GM10847 (cell line): ENCODE results near the gene MPLKIP.

Experiments
- POLR2A ChIP-seq: IDR thresholded peaks from 2 replicates; pipeline ENCODE4 v1.6.1; 2011; ENCODE audit not compliant: insufficient read length; ENCODE audit errors: extremely low read depth

The MPLKIP gene

DNA sequence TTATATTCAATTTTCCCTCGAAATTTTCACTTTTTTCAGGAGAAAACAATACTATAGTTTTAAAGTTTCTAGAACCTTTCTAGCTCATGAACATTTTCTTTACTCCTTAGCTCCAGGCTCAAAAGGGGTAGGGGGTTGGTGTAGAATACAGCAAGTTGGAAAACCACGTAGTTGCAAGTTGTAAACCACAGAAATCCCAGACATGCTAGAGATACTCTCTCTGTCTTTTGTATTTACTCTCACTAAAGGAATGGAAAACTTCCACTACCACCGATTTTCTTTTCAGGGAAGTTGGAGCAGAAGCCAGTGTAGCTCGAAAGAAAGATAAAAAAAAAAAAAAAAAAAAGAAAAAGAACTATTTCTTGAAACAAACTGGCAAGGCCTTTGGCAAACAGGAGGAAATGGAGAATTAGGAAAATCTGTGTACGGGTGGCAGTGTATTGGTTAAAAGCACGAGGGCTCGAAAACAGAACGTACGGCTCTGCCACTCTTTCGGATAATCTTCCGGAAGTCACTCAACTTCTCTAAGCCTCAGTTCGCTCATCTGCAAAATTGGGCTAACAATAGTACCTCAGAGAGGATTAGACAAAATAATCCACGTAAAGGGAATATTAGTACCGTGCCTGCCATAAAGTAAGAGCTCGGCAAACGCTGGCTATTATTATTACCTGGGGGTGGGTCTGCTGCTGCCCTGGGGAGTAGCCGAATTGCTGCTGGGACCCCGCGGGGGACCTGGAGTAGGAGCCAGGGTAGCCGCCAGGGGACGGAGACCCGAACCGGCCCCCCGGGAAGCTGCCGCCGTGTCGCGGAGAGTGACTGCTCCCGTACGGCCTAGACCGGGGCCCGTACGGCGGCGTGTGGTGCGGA is 628 bp downstream of the MPLKIP start:
- no peak for TF ChIP-seq POLR2A

DNA sequence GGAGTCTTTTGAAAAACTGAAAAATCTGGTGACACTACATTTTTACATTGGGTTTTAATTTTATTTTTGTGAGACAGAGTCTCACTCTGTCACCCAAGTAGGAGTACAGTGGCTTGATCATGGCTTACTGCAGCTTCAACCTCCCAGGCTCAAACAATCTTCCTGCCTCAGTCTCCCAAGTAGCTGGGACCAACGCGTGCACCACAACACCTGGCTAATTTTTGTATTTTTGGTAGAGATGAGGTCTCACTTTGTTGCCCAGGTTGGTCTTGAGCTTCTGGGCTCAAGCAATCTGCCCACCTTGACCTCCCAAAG is 11.5 kb downstream of the MPLKIP start:
- TF ChIP-seq POLR2A: no peak

GRCh38 chr7:40120020-40120419 is 14.4 kb downstream of the MPLKIP start:
- no peak for TF ChIP-seq POLR2A

GRCh38 chr7:40115936-40116335 is 18.5 kb downstream of the MPLKIP start:
- no peak for TF ChIP-seq POLR2A

DNA sequence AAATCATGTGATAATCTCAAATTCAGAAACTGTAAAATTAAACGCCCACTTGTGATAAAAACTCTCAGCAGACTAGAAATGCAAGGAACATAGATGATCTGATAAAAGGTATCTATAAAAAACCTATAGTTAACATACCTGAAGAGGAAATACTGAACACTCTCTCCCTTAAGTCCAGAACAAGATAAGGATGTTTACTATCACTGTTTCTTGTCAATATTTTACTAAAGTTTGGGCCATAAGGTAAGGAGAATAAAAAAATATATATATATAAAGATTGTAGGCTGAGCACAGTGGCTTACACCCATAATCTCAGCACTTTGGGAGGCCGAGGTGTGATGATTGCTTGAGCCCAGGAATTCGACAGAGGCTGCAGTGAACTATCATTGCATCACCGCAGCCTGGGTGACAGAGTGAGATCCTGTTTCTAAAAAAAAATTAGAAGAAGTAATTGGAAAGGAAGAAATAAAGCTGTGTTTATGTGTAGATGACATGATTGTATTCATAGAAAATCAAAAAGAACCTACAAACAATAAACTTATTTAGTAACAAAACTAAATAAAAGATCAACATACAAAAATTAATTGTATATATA is 28.4 kb downstream of the MPLKIP start:
- TF ChIP-seq POLR2A: no peak

DNA sequence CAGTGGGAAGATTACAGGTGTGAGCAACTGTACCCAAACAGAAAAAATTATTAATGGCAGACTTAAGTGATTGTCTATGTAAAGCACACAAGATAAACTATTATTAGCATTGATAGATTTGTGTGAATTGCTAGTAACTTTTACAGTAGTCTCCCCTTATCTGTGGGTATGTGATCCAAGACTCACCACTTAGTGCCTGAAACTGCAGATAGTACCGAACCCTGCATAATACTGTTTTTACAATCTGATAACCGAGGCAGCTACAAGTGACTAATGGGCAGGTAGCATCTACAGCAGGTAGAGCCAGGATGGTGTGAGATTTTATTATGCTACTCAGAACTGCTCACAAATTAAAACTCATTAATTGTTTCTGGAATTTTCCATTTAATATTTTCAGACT is 31.5 kb downstream of the MPLKIP start:
- TF ChIP-seq POLR2A: no peak

GRCh38 chr7:40101201-40101600 is 33.2 kb downstream of the MPLKIP start:
- TF ChIP-seq POLR2A: no peak

DNA sequence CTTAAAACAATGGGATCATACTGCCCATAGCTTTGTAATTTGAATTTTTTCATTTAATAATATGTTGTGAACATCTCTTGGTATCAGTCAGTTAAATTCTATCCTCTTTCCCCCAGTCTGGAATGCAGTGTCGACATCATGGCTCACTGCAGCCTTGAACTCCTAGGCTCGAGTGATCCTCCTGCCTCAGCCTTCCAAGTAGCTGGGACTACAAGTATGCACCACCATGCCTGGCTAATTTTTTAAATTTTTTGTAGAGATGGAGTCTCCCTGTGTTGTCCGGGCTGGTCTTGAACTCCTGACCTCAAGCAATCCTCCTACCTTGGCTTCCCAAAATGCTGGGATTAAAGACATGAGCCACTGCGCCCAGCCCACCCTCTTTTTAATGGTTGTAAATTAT is 34.6 kb downstream of the MPLKIP start:
- no peak for TF ChIP-seq POLR2A

DNA sequence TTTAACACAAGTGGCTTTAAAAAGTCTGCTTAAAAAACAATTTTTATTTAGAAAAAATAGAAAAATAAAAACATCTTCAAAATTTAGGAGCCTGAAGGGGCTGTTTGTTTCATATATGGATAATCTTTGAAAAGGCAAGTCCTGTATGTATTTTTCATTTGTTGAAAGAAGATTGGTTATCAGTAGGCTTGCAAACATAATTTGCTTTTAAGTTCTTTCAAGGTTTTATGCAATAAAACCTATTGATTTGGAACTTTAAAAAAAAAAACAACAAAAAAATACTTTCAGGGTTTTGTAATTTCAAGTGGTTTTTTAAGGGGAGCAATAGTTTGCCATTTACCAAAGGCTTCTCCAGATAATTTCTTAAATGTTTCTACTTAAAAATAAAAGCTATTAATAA is 35.6 kb downstream of the MPLKIP start:
- no peak for TF ChIP-seq POLR2A

DNA sequence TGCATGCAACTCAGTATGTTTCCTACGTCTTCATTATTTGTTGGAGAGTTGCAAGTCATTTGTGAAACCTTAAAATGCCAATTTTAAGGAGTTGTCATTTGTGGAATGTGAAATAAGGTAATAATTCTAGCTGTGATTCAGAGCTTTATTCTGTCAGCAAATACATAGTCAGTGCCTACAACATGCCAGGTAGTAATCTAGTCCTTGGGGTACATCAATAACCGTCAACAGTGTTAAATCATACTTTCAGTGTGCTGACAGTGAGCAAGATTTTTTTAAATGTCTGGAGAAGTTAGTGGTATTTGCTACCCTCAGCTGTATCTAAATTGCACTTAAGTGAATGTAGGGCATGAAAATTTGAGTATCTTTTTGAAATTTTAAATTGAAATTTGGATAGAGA is 36.7 kb downstream of the MPLKIP start:
- no peak for TF ChIP-seq POLR2A

DNA sequence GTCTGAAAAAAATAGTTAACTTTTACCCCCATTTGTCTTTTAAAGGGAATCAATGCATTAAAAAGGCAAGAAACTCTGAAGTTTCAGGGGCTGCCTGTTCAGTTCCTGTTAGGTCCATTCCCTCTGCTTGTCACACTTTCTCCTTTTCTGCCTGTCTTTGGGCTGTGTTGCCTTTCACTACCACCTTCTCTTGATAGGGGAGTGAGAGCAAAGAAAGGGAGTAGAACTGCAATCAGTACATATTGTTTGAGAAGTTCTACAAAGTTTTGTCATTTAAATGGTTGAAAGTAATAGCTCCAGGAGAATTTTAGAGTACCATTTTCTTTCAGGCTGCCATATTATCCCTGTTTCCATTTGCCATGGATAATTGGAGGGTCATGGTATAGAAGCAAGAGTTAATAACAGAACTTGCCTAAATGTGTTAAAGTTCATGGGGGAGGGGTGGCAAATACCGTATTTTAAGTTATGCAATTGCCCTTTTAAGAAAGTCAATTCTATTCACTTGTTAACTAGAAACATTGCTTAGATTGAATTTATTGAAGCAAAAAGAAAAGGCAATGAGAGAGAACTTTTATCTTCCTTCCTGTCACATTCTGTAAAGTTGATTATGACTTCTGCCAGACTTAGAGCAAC is 38.6 kb downstream of the MPLKIP start:
- TF ChIP-seq POLR2A: no peak

DNA sequence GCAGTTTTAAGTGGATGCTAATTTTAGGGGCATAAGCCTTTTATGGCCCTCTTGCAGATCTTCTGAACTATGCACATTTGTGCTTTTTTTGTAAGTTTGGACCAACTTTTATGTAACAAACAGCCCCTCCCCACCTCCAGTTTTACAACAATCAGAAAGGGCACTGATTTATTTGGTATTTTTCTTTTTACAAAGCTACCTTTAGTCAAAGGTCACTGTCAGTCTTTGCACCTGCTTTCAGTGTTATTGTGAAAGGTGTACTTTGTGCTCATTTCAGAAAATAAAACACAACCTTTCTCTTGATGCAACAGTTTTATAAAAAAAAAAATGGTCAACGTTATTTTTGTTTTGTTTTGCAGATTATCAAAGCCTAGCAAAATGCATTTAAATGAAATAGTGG is 39.2 kb downstream of the MPLKIP start:
- TF ChIP-seq POLR2A: no peak

- no peak for TF ChIP-seq POLR2A
Observed at GRCh38 chr7:40093631-40094350, 40.6 kb downstream of the MPLKIP start.

- no peak for TF ChIP-seq POLR2A
Observed at GRCh38 chr7:40092182-40092581, 42.2 kb downstream of the MPLKIP start.

DNA sequence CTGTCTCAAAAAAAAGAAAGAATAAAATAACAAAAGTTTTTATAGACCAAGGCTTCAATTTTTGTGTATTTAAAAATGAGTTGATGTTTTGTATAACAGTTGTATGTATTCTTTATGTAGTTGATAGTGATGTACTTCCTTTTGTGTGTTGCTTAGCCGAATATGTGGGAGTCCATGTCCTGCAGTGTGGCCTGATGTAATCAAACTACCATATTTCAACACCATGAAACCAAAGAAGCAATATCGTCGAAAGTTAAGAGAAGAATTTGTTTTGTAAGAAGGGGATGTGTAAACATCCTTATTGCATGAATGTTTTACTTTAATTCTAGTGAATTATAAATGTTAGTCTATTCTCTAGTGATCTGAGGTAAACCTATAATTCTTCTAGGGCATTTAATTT is 56.6 kb downstream of the MPLKIP start:
- TF ChIP-seq POLR2A: no peak
